ENCODE results near the gene MYH9.

Gene MYH9

DNA sequence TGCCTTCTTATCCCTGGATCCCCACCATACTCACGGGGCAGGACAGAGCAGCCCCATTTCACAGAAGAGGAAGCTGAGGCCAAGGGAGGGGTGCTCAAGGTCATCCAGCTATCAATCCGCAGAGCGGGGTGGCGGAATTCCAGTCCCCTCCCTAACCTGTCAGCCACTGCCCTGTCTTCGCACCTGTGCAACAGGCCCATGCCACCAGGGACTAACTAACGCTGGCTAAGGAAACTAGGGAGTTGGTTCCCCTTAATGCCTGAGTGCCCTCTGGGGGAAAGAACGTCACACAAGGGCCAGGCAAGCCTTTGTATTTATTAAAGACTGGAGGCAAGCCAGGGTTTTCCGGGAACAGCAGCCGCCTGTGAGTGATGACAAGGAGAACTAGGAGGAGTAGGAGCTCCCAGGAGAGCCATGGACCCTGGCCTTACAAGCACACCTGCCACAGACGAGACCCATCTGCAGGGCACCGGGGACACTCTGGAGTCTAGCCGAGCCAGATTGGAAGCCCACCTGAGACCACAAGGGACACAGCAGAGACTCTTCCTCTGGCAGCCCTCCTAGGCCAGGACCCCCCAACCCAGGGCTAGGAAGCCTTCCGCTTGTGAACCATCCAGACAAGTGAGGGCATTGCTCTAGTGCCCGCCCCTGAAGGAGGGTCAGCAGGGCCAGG is 64.4 kb downstream of the MYH9 start:
- no peak for DNase-seq (ENCODE audit: low spot score)
- TF ChIP-seq, protein P1, sequence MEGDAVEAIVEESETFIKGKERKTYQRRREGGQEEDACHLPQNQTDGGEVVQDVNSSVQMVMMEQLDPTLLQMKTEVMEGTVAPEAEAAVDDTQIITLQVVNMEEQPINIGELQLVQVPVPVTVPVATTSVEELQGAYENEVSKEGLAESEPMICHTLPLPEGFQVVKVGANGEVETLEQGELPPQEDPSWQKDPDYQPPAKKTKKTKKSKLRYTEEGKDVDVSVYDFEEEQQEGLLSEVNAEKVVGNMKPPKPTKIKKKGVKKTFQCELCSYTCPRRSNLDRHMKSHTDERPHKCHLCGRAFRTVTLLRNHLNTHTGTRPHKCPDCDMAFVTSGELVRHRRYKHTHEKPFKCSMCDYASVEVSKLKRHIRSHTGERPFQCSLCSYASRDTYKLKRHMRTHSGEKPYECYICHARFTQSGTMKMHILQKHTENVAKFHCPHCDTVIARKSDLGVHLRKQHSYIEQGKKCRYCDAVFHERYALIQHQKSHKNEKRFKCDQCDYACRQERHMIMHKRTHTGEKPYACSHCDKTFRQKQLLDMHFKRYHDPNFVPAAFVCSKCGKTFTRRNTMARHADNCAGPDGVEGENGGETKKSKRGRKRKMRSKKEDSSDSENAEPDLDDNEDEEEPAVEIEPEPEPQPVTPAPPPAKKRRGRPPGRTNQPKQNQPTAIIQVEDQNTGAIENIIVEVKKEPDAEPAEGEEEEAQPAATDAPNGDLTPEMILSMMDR (IDR thresholded peaks at IDR 0.05; ENCODE audit: extremely low read depth, missing control alignments): no peak

- no peak for DNase-seq (ENCODE audit: low spot score)
- TF ChIP-seq, protein P1 (IDR thresholded peaks at IDR 0.05; ENCODE audit: extremely low read depth, missing control alignments): no peak
Observed at GRCh38 chr22:36322602-36322915, 65.2 kb downstream of the MYH9 start.

DNA sequence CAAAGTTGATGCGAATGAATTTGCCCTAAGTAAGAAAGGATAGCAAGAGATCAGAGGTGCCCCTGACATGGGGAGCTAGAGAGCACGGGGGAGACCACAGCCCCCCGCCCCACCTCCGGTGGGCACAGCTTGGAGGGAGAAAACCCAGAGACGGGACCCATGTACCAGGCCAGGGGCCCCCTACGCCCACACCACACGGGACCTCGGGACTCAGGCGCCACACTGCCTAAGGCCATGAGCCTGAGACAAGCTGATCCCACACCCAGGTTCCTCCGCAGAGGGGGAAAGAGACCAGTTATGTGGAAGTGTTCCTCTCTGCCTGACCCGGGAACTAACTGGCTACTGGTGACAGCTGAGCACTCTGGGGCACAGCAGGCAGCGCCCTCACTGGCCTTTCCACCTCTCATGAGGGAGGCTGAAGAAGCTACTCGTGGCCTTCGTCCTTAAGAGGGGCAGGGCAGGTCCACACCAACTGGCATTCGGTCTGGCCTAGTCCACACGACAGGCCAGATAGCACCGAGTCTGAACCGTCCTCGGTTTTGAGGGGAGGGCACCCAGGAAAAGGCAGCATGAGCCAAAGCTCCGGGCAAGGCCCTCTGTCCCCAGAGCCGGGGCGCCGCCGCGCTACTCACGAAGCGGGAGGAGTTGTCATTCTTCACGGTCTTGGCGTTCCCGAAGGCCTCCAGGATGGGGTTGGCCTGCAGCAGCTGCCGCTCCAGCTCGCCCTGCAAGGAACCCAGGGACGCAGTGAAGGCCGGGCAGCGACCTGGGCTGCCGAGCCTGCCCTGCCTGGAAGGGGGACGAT is 65.8 kb downstream of the MYH9 start:
- DNase-seq (ENCODE audit: low spot score): no peak
- TF ChIP-seq, protein P1 (IDR thresholded peaks at IDR 0.05; ENCODE audit: extremely low read depth, missing control alignments): no peak

DNA sequence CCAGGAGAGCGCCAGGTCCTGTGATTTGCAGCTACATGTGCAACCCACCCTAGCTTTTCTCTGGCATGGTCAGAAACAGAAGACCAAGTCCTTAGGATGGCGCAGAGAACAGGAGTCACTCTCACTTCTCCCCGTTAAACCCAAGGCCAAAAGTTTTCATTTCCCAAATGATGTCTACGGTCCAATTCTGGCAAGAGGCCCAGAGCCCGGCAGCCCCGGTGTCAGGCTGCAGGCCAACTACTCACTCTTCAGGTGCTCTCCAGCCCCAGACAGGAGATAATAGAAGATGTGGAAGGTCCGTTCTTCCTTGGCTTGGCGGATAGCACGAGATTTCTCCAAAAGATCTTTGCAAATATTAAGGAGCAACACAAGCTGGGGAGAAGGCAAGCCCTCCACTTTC is 67.2 kb downstream of the MYH9 start:
- DNase-seq (ENCODE audit: low spot score): no peak
- TF ChIP-seq, protein P1 (IDR thresholded peaks at IDR 0.05; ENCODE audit: extremely low read depth, missing control alignments): no peak

DNA sequence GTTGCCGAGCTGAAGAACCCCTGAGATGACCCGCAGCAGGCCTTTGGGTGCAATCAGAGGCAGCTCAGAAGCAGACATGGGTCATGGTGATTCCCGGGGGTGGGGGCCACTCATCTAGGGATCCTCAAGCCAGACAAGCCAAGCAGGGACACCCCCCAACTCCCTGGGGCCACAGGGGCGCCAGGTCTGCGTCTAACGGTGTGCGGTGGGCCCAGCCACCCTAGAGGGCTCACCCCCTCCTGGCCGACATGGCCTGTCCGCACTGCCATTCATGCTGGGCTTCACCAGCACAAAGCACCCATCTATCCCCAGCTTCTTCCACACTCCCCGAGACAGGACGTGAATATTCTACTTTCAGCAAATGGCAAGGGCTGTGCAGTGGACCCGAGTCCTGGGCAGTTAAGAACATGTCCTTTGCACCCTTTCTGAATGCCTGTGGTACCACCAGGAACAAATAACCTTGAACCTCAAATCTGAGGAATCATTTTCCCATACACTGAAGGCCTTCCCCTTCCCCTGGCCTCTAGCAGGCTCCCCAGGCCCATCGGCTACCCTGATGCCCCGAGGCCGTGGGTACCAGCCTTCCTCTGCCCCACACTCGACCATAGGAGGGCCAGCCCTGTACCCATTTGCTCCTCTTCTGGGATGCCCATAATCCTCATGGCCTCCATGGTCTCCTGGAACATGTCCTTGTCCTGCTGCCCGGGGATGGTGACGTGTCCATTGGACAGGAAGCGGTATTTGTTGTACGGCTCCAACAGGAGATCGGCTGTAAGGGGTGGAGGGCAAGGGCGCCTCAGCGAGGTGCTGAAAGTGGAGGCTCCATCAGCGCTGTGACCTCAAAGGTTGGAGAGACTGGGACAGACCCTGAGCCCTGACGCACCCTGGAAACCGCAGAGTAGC is 67.9 kb downstream of the MYH9 start:
- DNase-seq (ENCODE audit: low spot score): no peak
- TF ChIP-seq, protein P1 (IDR thresholded peaks at IDR 0.05; ENCODE audit: extremely low read depth, missing control alignments): no peak

DNA sequence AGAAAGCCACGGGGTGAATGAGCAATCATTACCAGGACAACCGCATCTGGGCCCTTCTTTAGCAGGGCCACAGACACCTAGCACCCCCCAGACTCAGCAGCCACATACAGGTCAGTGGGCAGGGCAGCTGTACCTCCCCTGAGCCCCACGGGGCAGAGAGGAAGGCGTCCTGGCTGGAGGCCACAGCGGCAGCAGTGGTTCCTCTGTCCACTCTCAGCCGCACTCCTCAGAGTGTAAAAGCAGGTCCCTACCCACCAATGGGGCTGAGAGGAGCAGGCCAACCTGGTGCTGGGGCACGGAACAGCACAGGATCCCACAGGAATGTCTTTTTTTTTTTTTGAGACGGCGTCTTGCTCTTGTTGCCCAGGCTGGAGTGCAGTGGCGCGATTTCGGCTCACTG is 69.3 kb downstream of the MYH9 start:
- TF ChIP-seq, protein P1 (IDR thresholded peaks at IDR 0.05; ENCODE audit: extremely low read depth, missing control alignments): no peak
- no peak for DNase-seq (ENCODE audit: low spot score)

Data from GM20000 (cell line).